Aorta (tissue), 5 donors: ENCODE data around the gene RNF32. TPM values are rescaled to one million over a fixed set of nuclear protein-coding genes. Genes with fewer than 3 reads are reported as not detected.
A peak's percentile ranks its signal among the peaks of the same experiment; 100 is the strongest.
"Not testable (repeated sequence)": the region's sequence is repeated elsewhere in the genome, so short reads cannot be mapped to it uniquely, and the experiment has no call there.

Experiments used
- ATAC-seq: fragments of 200-7000 bp; cut with Tn5 transposase; one replicate; pipeline ENCODE4 v1.9.1; 2022; ENCODE audit warnings: moderate library complexity; ENCODE audit not compliant: low FRiP score
- DNase-seq, 2 donors: peaks; one replicate each; pipeline ENCODE4 v3.0.0-alpha.2; 2020
- H3K27ac ChIP-seq, 2 donors: one replicate each; pipeline ENCODE4 v1.5.1; 2013; ENCODE audit warnings: low read length in 2 of 2, mild to moderate bottlenecking in 2 of 2, moderate library complexity in 2 of 2, control low read depth in 1 of 2, inconsistent platforms in 1 of 2, low read depth in 1 of 2
- H3K27me3 ChIP-seq, 2 donors: one replicate each; pipeline ENCODE4 v1.6.1; 2013; ENCODE audit warnings: control low read depth in 1 of 2, low read length in 1 of 2, mild to moderate bottlenecking in 1 of 2, moderate library complexity in 1 of 2; ENCODE audit not compliant: insufficient read depth in 2 of 2, control insufficient read depth in 1 of 2
- H3K36me3 ChIP-seq, 2 donors: one replicate each; pipeline ENCODE4 v1.6.1; 2013; ENCODE audit warnings: control low read depth in 1 of 2, low read length in 1 of 2, mild to moderate bottlenecking in 1 of 2; ENCODE audit not compliant: insufficient read depth in 2 of 2, control insufficient read depth in 1 of 2
- H3K4me1 ChIP-seq, 2 donors: one replicate each; pipeline ENCODE4 v1.6.1; 2013; ENCODE audit warnings: low read length in 2 of 2, control low read depth in 1 of 2, mild to moderate bottlenecking in 1 of 2, moderate library complexity in 1 of 2; ENCODE audit not compliant: insufficient read depth in 2 of 2, control insufficient read depth in 1 of 2
- H3K4me3 ChIP-seq, 2 donors: one replicate each; pipeline ENCODE4 v1.5.1; 2013; ENCODE audit warnings: low read length in 2 of 2, control low read depth in 1 of 2, mild to moderate bottlenecking in 1 of 2
- H3K9me3 ChIP-seq: one replicate; pipeline ENCODE4 v1.6.1; 2013; ENCODE audit warnings: mild to moderate bottlenecking, low read length; ENCODE audit not compliant: control insufficient read depth
- WGBS, 2 donors: extraction: QIAGEN DNeasy Blood & Tissue Kit; methylation state at CpG; one replicate each; pipeline ENCODE4 v1.1.7; 2013; 5-methylcytosine and 5-hydroxymethylcytosine counted together
- intact Hi-C, 2 donors: fragments of 100-400 bp; cut with DNase I; formaldehyde crosslinking; loops; one replicate each; pipeline versions ENCODE4 v1.14.2 to v1.15.0; 2022
- polyA plus RNA-seq, 2 donors: library from polyadenylated mRNA; stranded (reverse); fragments of 200-250 nt; gene quantifications; one replicate each; pipeline ENCODE4 v1.2.3, GENCODE V29; 2013
- total RNA-seq, 2 donors: library from RNA; stranded (reverse); fragmentation: NEBNext Ultra II Directional; extraction: Animal tissue kit (Norgen Biotek cat#: 25700); gene quantifications; one replicate each; pipeline ENCODE4 v1.2.1, GENCODE V29; 2021
- donor health status: healthy with polysubstance abuse.
- donor health status: Bipolar disorder and iron deficiency.
- donor health status: DM: no; HTN: no; CAD: no.
- donor health status: DM: no; HTN: no; CAD: no.
- donor health status: DM: yes; HTN: yes; CAD: no.

The RNF32 gene
- total and polyA plus RNA-seq, 4 donors: 0.20 to 0.72 TPM; not detected in 2

DNA sequence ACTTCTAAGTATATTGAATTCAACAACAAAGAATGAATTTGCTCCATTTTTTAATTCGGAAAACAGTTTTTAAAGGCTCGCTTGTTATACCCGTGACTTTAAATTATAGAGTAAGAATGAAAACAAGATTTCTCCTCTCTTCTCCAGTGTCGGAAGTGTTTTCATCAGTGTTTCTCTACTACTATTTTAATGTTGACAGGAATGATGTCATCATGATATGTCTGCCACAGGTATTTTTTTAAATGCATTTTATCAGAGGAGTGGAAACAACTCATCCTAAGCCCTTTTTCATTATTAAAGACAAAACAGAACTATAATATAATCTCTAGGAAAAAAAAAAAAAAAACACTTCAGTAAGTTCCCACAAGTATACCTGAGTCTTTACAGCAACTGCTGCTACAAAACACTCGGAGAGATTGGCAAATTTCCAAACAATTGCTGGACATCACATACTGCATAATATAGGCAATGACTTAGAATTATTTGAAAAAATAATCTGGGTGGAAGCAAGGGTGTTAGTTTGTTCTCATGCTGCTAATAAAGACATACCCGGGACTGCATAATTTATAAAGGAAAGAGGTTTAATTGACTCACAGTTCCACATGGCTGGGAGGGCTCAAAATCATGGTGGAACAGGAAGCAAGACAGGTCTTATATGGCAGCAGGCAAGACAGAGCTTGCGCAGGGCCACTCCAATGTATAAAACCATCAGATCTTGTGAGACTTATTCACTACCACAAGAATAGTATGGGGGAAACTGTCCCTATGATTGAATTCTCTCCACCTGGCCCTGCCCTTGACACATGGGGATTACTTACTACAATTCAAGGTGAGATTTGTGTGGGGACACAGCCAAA lies 4.8 kb upstream of the RNF32 start:
- Histone ChIP-seq H3K27me3 (no peaks in the 10 kb centered on the region), H3K9me3 (peaks cover 2% of the 10 kb centered on the region), H3K4me3 (no peak overlapping the region), H3K36me3 (no peaks in the 10 kb centered on the region), H3K4me1 (no peaks in the 10 kb centered on the region), H3K27ac (no peak overlapping the region)
- ATAC-seq (no peak), DNase-seq (no peak)
- intact Hi-C loops: no loop called here
- WGBS, 2 donors: 82 to 84% methylated on average over 7 of the region's 7 CpGs

- 99% methylated on average over 7 of the region's 7 CpGs for WGBS, 2 donors
- not testable (repeated sequence) for DNase-seq, H3K4me1 ChIP-seq
Observed at GRCh38 chr7:156637093-156637492, 3.5 kb upstream of the RNF32 start.

GRCh38 chr7:156638443-156639077 lies 2.0 kb upstream of the RNF32 start:
- 96 to 97% methylated on average over 8 of the region's 8 CpGs for WGBS, 2 donors
- no peaks in the 10 kb centered on the region for H3K4me1 ChIP-seq
- H3K9me3 ChIP-seq: peaks cover 2% of the 10 kb centered on the region

More at GRCh38 chr7:156637093-156637492, 3.5 kb upstream of the RNF32 start:
- H3K27ac ChIP-seq, intact Hi-C loops, ATAC-seq, H3K36me3 ChIP-seq, H3K4me3 ChIP-seq, H3K27me3 ChIP-seq, H3K9me3 ChIP-seq: not testable (repeated sequence)

DNA sequence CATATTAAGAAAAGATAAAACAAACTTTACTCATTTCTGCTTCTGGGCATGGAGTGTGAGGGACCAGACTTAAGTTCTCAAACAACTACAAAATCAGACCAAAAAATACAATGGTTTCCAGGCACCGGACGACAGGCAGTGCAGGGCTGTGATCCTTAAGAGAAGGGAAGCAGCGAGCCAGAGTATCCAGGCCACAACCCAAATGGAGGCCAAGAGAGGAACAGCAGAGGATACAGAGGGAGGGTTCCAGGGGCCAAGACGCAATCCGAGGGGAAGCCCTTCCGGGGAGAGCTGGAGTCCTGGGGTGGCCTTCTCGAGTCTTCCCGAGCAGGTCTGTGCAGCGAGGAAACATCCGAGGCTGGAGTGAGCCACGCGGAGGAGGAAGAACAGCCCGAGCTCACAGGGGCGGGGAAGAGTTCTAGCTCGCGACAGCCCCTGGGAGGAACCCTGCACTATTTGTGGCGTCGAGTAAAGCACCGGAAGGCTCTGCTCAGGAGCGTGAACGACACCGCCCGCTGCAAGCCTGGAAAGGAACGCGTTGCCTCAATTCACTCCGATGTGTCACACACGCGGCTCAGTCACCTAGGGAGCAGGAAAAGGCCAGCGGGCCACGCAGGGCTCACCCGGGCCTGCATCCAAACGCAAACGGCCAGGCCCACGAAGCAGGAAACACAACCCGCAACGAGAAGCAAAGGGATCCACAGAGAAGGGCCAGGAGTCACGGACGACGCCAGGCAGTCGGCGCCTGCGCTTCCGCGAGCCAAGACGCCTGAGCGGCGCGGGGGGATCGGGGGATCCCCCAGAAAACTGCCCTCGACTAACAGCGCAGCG lies 933 bp upstream of the RNF32 start:
- Histone ChIP-seq H3K27me3 (no peaks in the 10 kb centered on the region), H3K36me3 (no peaks in the 10 kb centered on the region), H3K4me1 (no peaks in the 10 kb centered on the region), H3K27ac (no peak overlapping the region), H3K9me3 (peaks cover 2% of the 10 kb centered on the region), H3K4me3 (peak overlapping the region in 1 of 2 donors; percentile 33)
- ATAC-seq: peak; percentile 17
- peak in 1 of 2 donors; percentile 68 for DNase-seq
- intact Hi-C loops: no loop called here
- 47 to 51% methylated on average over 52 of the region's 52 CpGs for WGBS, 2 donors

More at GRCh38 chr7:156638443-156639077, 2.0 kb upstream of the RNF32 start:
- DNase-seq: no peak
- no peaks in the 10 kb centered on the region for H3K27me3 ChIP-seq
- no peak overlapping the region for H3K27ac ChIP-seq
- no peak for ATAC-seq
- intact Hi-C loops: no loop called here
- no peak overlapping the region for H3K4me3 ChIP-seq
- H3K36me3 ChIP-seq: no peaks in the 10 kb centered on the region

GRCh38 chr7:156640949-156641485 lies 443 bp downstream of the RNF32 start:
- no peaks in the 10 kb centered on the region for H3K4me1 ChIP-seq
- H3K9me3 ChIP-seq: peaks cover 2% of the 10 kb centered on the region
- 8% methylated on average over 30 of the region's 30 CpGs for WGBS, 2 donors
- ATAC-seq: no peak
- no peak overlapping the region for H3K27ac ChIP-seq
- H3K4me3 ChIP-seq: peak overlapping the region; percentile 27 to 33
- H3K36me3 ChIP-seq: no peaks in the 10 kb centered on the region
- intact Hi-C loops: no loop called here
- H3K27me3 ChIP-seq: no peaks in the 10 kb centered on the region
- DNase-seq: no peak

DNA sequence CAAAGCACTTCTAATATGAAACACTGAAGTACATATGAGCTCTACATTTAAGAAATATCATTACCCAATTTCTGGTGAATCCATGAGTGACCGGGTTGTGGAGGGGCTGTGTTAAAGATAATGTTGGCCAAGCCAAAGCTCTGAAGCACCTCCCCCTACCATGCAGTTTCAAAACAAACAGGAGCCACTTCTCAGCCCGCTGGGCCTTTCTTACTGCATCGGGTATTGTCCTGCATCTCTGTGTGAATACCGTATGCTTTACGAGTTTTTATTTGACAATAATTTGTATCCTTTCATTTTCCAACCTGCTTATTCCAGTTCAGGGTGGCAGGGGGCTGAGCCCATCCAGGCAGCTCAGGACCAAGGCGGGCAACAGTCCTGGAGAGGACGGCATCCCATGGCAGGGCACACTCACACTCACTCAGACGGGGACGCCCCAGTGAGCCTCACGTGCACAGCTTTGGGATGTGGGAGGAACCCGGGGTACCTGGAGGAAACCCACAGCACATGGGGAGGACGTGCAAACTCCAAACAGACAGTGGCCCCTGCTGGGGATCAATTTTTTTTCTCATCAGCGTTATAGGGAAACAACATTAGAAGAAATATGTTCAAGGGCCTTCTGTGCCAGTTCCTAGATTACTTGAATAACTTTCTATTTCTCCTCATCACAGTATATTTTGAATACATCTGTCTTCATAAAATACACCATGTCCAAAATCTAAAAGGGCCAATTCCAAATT lies 1.9 kb downstream of the RNF32 start:
- intact Hi-C loops: no loop called here
- Histone ChIP-seq H3K27ac (no peak overlapping the region), H3K9me3 (peaks cover 2% of the 10 kb centered on the region), H3K36me3 (no peaks in the 10 kb centered on the region), H3K4me1 (no peaks in the 10 kb centered on the region), H3K27me3 (no peaks in the 10 kb centered on the region), H3K4me3 (no peak overlapping the region)
- no peak for ATAC-seq
- 80 to 84% methylated on average over 13 of the region's 13 CpGs for WGBS, 2 donors
- DNase-seq: no peak

DNA sequence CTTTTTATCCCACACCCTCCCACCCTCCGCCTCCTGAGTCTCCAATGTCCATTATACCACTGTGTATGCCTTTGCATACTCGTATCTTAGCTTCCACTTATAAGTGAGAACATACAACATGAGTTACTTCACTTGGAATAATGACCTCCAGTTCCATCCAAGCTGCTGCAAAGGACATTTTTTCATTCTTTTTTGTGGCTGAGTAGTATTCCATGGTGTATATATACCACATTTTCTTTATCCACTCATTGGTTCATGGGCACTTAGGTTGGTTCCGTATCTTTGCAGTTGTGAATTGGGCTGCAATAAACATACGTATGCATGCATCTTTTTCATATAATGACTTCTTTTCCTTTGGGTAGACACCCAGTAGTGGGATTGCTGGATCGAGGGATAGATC lies 6.8 kb downstream of the RNF32 start:
- H3K27ac ChIP-seq, intact Hi-C loops, DNase-seq, ATAC-seq, H3K27me3 ChIP-seq, H3K4me3 ChIP-seq, H3K36me3 ChIP-seq, H3K9me3 ChIP-seq, H3K4me1 ChIP-seq: not testable (repeated sequence)
- 92 to 94% methylated on average over 5 of the region's 5 CpGs for WGBS, 2 donors

DNA sequence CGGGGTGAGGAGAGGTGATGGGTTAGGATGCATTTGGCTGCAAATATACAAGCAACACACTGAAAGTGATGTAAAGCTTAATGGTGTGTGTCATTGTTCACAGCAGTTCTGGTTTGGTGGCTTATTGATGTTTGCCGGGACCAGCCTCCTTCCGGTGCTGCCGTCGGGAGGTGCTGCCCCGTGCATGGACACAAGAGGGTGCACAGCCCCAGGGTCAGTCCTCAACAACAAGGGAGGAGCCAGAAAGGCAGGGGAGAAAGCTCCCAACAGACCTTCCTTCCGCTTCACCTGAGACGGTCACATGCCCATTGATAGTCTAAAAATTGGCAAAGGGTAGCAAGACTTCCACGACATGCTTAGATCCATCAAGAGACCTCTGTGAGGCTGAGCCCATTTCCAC lies 9.5 kb downstream of the RNF32 start:
- Histone ChIP-seq H3K27ac (no peak overlapping the region), H3K36me3 (no peaks in the 10 kb centered on the region), H3K27me3 (no peaks in the 10 kb centered on the region), H3K9me3 (peaks cover 4% of the 10 kb centered on the region), H3K4me3 (no peak overlapping the region), H3K4me1 (no peaks in the 10 kb centered on the region)
- DNase-seq (no peak), ATAC-seq (no peak)
- WGBS, 2 donors: 66 to 72% methylated on average over 9 of the region's 9 CpGs
- intact Hi-C loops: no loop called here
